Psoas muscle (tissue), 8 donors: ENCODE results near the gene FBXL16. TPM values are rescaled to one million over a fixed set of nuclear protein-coding genes. Genes with fewer than 3 reads are reported as not detected.

Source experiments
- ATAC-seq, 4 donors: fragments of 200-7000 bp; cut with Tn5 transposase; one replicate each; pipeline ENCODE4 v1.9.1; 2020; ENCODE audit warnings: moderate library complexity in 3 of 4, mild to moderate bottlenecking in 2 of 4
- DNase-seq, 2 donors: peaks; one replicate each; pipeline ENCODE4 v3.0.0-alpha.2; 2020
- H3K27ac ChIP-seq: fragments of 200-600 bp; one replicate; pipeline ENCODE4 v1.8.0; 2022
- H3K27me3 ChIP-seq, 3 donors: fragments of 200-600 bp in 1 of 3; one replicate each; pipeline versions ENCODE4 v1.6.1 to v1.8.0; 2013 to 2022; ENCODE audit warnings: low read length in 2 of 3, mild to moderate bottlenecking in 2 of 3, moderate library complexity in 1 of 3; ENCODE audit not compliant: insufficient read depth in 3 of 3
- H3K36me3 ChIP-seq, 2 donors: fragments of 200-600 bp in 1 of 2; one replicate each; pipeline versions ENCODE4 v1.6.1 to v1.8.0; 2013 to 2022; ENCODE audit warnings: low read depth in 1 of 2, mild to moderate bottlenecking in 1 of 2, moderate library complexity in 1 of 2; ENCODE audit not compliant: insufficient read depth in 1 of 2
- H3K4me1 ChIP-seq: fragments of 200-600 bp; one replicate; pipeline ENCODE4 v1.8.0; 2022
- H3K4me3 ChIP-seq: fragments of 200-600 bp; one replicate; pipeline ENCODE4 v1.8.0; 2022; ENCODE audit warnings: mild to moderate bottlenecking
- H3K9me3 ChIP-seq: fragments of 200-600 bp; one replicate; pipeline ENCODE4 v1.8.0; 2022
- CTCF ChIP-seq: fragments of 200-600 bp; IDR thresholded peaks from one replicate; pipeline ENCODE4 v1.8.0; 2022; ENCODE audit warnings: antibody characterized with exemption
- WGBS, 3 donors: extraction: QIAGEN DNeasy Blood & Tissue Kit; methylation state at CpG; one replicate each; pipeline versions ENCODE4 v1.1.6 to v1.1.7; 2013; 5-methylcytosine and 5-hydroxymethylcytosine counted together
- intact Hi-C, 2 donors: fragments of 100-400 bp; cut with DNase I; formaldehyde crosslinking; loops; one replicate each; pipeline versions ENCODE4 v1.11.0 to v1.14.2; 2022
- polyA plus RNA-seq, 3 donors: library from polyadenylated mRNA; stranded (reverse); fragments of 200-250 nt; gene quantifications; one replicate each; pipeline ENCODE4 v1.2.3, GENCODE V29; 2013
- total RNA-seq, 4 donors: library from RNA; stranded (reverse); fragmentation: NEBNext Ultra II Directional in 2 of 4; extraction: Animal tissue kit (Norgen Biotek cat#: 25700) in 2 of 4; gene quantifications; one replicate each; pipeline versions ENCODE4 v1.2.1 to v1.2.4, GENCODE V29; 2021 to 2023
- donor health status: healthy with polysubstance abuse.
- donor health status: DM: no; HTN: no; CAD: no; lungs with moderate emphysema.
- donor health status: Bipolar disorder and iron deficiency.
- donor health status: healthy.
- donor health status: DM: yes; HTN: yes; CAD: no.
- donor health status: DM: no; HTN: no; CAD: no.
- donor health status: DM: no; HTN: no; CAD: no.
- donor health status: DM: yes; HTN: yes; CAD: no.

FBXL16 gene
- total and polyA plus RNA-seq, 7 donors: 0.04 to 0.16 (median 0.08) TPM; not detected in 2

- 84 to 88% (median 87%) methylated on average over 21 of the region's 21 CpGs for WGBS, 3 donors
- intact Hi-C loops: no loop called here
- no peak for DNase-seq
Observed at GRCh38 chr16:676565-676902, 29.1 kb downstream of the FBXL16 start.

GRCh38 chr16:675884-676564 lies 29.6 kb downstream of the FBXL16 start:
- Histone ChIP-seq H3K27ac (no peak overlapping the region), H3K36me3 (peaks cover 4 to 27% of the 10 kb centered on the region in 2 donors), H3K27me3 (no peaks in the 10 kb centered on the region), H3K4me3 (peak overlapping the region; percentile 46), H3K4me1 (peaks cover 9% of the 10 kb centered on the region), H3K9me3 (no peaks in the 10 kb centered on the region)
- WGBS, 3 donors: 33 to 35% (median 33%) methylated on average over 21 to 25 of the region's 25 CpGs
- ATAC-seq: no peak
- intact Hi-C loops: no loop called here
- TF ChIP-seq CTCF: no peak
- DNase-seq: no peak

More at GRCh38 chr16:676565-676902, 29.1 kb downstream of the FBXL16 start:
- no peak for ATAC-seq
- no peak overlapping the region for H3K27ac ChIP-seq
- no peaks in the 10 kb centered on the region for H3K27me3 ChIP-seq
- H3K9me3 ChIP-seq: no peaks in the 10 kb centered on the region
- TF ChIP-seq CTCF: no peak
- H3K4me3 ChIP-seq: no peak overlapping the region
- H3K4me1 ChIP-seq: peaks cover 14% of the 10 kb centered on the region
- H3K36me3 ChIP-seq: peaks cover 4 to 23% of the 10 kb centered on the region in 2 donors

GRCh38 chr16:674968-675883 lies 30.4 kb downstream of the FBXL16 start, which contains the start of gene RHBDL1:
RHBDL1 (plus strand) TSS chr16:675671; CDS start chr16:675791, 120 bp downstream.
- 6 to 11% (median 7%) methylated on average over 34 to 73 of the region's 73 CpGs for WGBS, 3 donors
- Histone ChIP-seq H3K4me1 (peaks cover 7% of the 10 kb centered on the region), H3K9me3 (no peaks in the 10 kb centered on the region), H3K36me3 (peaks cover 4 to 35% of the 10 kb centered on the region in 2 donors), H3K4me3 (peak within 1 kb of the TSS; percentile 46), H3K27me3 (no peaks in the 10 kb centered on the region), H3K27ac (no peak within 1 kb of the TSS)
- DNase-seq: peak in 1 of 2 donors; percentile 51
- TF ChIP-seq CTCF: no peak
- ATAC-seq: no peak
- intact Hi-C loops: no loop called here

GRCh38 chr16:674214-674881 lies 31.3 kb downstream of the FBXL16 start:
- Histone ChIP-seq H3K9me3 (no peaks in the 10 kb centered on the region), H3K27ac (no peak overlapping the region), H3K4me3 (no peak overlapping the region), H3K27me3 (no peaks in the 10 kb centered on the region), H3K36me3 (peaks cover 4 to 44% of the 10 kb centered on the region in 2 donors), H3K4me1 (peaks cover 8% of the 10 kb centered on the region)
- WGBS, 3 donors: 66 to 75% (median 67%) methylated on average over 21 to 22 of the region's 22 CpGs
- no peak for TF ChIP-seq CTCF
- intact Hi-C loops: no loop called here
- ATAC-seq (peak in 1 of 4 donors; percentile 15), DNase-seq (no peak)
